Activated CD4-positive, alpha-beta T cell treated with anti-CD3 and anti-CD28 coated beads, Interleukin-2, amount 50 U/mL, for 16 hours (primary cell): ENCODE measurements around the gene MOB3B.
"Not testable (repeated sequence)": the region's sequence is repeated elsewhere in the genome, so short reads cannot be mapped to it uniquely, and the experiment has no call there.

Experiments used
- DNase-seq: peaks from one replicate; pipeline ENCODE4 v3.0.0-alpha.2; 2020

Gene MOB3B

DNA sequence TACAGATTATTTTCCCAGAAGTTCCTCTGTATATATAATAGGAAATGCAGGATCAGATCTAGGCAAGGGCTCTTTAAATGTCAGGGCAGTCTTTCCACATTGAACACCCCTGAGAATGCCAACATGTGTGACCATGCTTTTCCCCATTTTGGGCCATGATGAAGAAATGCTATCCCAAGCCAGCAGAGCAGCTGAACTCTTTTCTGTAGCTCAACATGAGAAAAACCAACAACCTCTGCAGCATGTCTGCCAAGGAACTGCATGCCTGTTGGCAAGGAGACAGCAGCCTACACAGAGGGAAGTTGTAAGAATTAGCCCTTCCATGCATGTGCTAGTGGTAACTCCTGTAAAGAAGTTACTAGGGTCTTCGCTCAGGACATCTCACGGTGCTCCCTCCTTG lies 15.1 kb downstream of the MOB3B start:
- no peak for DNase-seq

DNA sequence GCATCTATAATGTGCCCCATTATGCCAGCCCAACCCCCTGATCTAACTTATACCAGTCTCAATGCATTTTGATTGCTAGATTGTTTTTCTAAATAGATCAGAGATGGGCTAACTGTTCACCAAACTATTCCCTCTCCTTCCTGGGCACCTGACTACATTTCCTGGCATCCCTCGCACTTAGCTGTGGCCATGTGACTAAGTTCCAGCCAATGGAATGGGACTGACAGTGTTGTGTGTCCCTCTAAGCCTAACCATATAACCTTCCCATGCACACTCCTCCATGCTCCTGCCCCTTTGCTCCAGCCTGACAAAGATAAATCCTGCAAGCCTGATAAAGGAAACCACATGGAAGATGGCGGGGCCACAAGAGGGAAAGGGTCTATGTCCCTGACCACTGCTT lies 17.8 kb downstream of the MOB3B start:
- DNase-seq, result no peak

GRCh38 chr9:27510780-27511179 lies 18.8 kb downstream of the MOB3B start:
- no peak for DNase-seq

GRCh38 chr9:27506981-27507380 lies 22.6 kb downstream of the MOB3B start:
- no peak for DNase-seq

DNA sequence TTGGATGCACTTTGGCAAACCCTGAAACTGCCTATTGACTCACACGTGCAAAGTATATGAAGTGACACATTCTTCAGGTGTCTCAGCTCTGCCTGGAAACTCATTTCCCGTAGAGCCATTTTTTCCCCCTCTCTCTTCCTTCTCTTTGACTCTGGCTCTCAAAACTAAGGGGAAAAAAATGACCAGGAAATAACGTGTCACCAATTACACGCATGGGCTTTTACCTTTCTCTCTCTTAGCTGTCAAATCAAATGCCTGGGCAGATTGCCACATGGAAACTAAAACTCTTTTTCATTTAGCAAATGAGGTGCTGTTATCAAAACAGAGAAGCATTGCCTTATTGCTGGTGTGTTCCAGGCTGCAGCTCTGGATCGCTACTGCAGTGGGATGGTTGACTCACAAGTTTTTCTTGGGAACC lies 23.9 kb downstream of the MOB3B start:
- peak; percentile 24 for DNase-seq

- DNase-seq, result peak; percentile 30
Observed at GRCh38 chr9:27504259-27504658, 25.4 kb downstream of the MOB3B start.

GRCh38 chr9:27503623-27504022 lies 26.0 kb downstream of the MOB3B start:
- DNase-seq, result no peak

GRCh38 chr9:27500902-27501301 lies 28.7 kb downstream of the MOB3B start:
- not testable (repeated sequence) for DNase-seq

- DNase-seq, result peak; percentile 76
Observed at GRCh38 chr9:27499451-27499850, 30.2 kb downstream of the MOB3B start.

DNA sequence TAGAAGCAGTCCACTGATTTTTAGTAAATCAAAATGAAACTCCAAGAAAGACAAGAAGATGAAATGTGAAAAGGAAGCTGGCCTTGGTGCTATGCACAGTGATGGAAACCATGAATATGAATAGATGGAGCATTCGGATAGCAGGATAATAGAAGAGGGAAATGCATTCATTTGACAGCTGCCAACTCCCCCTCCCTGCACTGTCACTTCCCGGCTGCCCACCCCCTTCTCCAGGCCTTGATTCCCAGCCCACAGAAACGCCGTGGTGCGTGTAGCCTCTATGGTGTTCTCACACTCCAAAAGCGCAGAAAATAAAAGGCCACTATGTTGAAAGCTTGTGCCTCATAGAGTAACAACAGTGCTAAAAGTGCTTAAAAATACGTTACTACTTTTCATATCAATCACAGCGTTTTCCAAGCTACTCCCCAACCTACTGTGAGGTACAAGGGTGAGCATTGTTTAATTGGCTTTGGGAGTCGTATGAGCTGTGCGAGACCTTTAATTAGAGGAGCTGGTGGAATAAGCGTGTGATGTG lies 31.7 kb downstream of the MOB3B start:
- no peak for DNase-seq

DNA sequence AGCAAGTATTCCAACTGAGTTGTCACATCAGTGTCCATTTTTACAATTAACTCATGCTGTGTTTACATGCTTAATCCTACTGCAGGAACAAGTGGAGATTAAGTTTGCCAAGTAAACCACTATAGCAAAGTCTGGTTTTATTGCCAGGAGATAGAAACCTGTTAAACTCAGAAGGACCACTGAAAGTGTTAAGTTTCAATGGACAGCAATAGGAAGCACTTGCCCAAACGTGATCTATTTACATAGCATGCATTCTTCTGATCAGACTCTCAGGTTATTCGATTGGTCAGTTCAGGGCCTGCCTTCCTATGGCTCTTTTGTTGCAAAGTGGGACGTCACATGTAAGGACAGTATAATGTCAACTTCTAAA lies 33.5 kb downstream of the MOB3B start:
- no peak for DNase-seq

GRCh38 chr9:27495480-27496134 lies 34.0 kb downstream of the MOB3B start:
- no peak for DNase-seq

DNA sequence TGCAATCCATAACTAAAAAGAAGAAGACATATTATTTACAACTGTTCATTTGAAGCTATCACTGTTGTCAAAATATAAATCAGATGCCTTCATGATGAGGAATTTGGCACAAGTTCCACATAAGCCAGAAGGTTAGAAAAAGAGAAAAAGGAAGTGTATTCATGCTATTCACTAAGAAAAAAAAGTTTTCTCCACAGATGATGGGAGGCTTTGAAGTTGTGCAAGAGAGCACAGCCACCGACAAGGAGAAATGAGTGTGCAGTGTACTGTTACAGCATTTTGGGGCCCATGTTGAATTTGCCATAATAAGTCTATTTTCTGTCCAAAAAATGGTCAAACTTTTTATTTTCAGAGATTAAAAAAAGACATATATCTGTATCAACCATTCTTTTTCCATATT lies 38.5 kb downstream of the MOB3B start:
- DNase-seq, result no peak

DNA sequence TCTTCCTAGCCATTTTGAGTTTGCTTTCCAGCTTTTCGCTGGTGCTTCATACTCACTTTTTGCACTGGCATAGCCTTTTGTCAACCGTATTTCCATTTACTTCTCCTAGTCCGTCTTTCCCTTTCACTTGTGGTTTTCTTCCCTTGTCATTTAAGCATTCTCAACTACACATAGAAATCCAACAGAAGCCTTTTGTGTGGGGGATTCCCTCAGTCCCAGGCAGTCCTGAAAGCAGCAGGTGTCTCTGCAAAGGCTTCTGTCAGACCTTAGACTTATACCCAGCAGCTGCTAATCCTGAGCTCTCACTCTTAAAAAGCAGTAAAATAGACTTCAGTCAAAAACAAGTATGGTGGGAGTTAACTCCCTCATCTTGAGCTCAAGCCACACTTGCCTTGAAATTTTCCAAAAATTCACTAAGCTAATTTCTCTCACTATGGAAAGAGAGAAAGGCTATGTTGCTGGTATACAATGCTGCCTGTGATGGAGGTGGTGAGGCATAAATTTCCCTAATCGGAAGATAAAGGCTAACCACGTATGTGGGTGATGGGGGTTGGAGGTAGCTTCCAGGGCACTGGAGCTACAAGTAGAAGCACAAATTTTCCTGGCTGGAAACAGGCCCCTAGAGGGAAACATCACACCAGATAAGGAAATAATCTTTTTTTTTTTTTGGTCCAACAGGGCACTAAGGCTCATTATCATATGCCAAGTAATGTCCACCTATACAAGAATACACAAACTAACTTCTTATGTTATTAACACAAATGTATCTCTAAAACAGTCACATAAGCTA lies 40.3 kb downstream of the MOB3B start:
- DNase-seq, result no peak

GRCh38 chr9:27487927-27488326 lies 41.7 kb downstream of the MOB3B start:
- DNase-seq, result no peak

- no peak for DNase-seq
Observed at GRCh38 chr9:27487128-27487640, 42.4 kb downstream of the MOB3B start.

- peak; percentile 35 for DNase-seq
Observed at GRCh38 chr9:27485158-27485557, 44.5 kb downstream of the MOB3B start.

GRCh38 chr9:27483576-27483975 lies 46.0 kb downstream of the MOB3B start:
- no peak for DNase-seq

DNA sequence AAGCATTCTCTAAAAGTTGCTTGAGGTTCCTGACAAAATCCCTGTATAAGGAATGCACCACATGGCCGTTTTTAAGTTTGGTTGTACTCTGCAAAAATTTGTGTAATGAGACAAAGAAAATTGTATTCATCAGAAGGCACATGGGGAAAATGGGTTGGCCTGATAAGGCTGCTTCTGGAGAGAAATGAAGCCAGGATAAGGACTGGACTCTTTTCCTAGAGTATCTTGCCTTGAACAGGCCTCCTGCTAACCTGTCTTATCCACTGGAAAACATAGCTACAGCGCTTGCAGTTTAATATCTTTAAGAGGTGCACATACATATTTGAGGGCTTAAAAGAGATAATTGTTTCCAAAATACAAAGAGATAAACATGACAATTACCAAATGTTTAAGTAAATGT lies 46.9 kb downstream of the MOB3B start:
- DNase-seq, result no peak

DNA sequence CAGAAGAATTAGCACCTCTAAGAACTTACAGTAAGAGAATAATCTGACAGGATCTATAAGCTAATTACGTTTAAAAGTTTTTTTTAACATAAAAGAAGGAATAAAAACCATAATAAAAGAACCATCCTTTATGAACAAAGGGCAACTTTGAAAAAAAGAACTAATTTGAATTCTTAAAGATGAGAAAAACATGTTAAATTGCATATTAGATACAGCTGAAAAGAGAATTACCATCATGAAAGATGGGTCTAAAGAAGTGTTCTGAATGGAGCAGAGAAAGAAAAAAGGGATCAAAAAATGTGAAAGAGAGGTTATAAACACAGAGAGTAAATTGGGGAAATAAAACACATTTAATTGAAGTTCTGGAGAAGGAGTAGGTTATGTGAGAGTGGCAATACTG lies 51.3 kb downstream of the MOB3B start:
- DNase-seq, result no peak

- no peak for DNase-seq
Observed at GRCh38 chr9:27476870-27477515, 52.6 kb downstream of the MOB3B start.

DNA sequence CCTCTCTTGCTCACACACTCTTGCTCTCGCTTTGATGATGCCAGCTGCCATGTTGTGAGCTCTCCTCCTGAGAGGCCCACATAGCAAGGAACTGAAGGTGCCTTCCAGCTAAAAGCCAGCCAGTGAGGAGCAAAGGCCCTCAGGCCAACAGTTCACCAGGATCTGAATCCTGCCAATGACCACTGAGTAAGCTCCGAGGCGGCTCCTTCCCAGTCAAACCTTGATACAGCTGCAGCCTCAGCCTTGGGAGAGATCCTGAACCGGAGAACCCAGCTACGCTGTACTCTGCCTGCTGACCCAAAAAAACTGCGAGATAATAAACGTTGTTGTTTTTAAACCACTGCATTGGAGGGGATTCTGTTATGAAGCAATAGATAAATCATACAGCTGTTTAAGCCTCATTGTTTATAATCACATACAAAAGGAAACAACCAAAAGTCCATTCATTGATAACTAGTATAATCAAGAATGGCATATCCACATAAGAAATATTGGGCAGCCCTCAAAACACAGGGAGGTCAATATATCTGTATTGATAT lies 54.5 kb downstream of the MOB3B start:
- no peak for DNase-seq

GRCh38 chr9:27474305-27474704 lies 55.3 kb downstream of the MOB3B start:
- no peak for DNase-seq
